NCI-H345 treated with DMSO at 0.1 percent for 48 hours (cell line): ENCODE data around the gene ERGIC1.
"Not testable (repeated sequence)": the region's sequence is repeated elsewhere in the genome, so short reads cannot be mapped to it uniquely, and the experiment has no call there.

Experiments
- DNase-seq: peaks from one replicate; lab custom pipeline; 2025; ENCODE audit not compliant: unreplicated experiment; lab: John Stamatoyannopoulos, UW

The ERGIC1 gene

GRCh38 chr5:172862165-172862801 is 28.2 kb downstream of the ERGIC1 start:
- no peak for DNase-seq

- DNase-seq, result not testable (repeated sequence)
Measured at GRCh38 chr5:172864171-172864570, 30.1 kb downstream of the ERGIC1 start.

GRCh38 chr5:172864747-172865146 is 30.7 kb downstream of the ERGIC1 start:
- DNase-seq, result no peak

GRCh38 chr5:172866378-172866777 is 32.3 kb downstream of the ERGIC1 start:
- no peak for DNase-seq

GRCh38 chr5:172866802-172867748 is 33.0 kb downstream of the ERGIC1 start:
- DNase-seq, result no peak

GRCh38 chr5:172867761-172868435 is 33.8 kb downstream of the ERGIC1 start:
- DNase-seq, result no peak

- no peak for DNase-seq
Measured at GRCh38 chr5:172868436-172868923, 34.4 kb downstream of the ERGIC1 start.

- DNase-seq, result no peak
Measured at GRCh38 chr5:172868924-172869591, 35.0 kb downstream of the ERGIC1 start.

GRCh38 chr5:172869691-172870090 is 35.6 kb downstream of the ERGIC1 start:
- DNase-seq, result no peak

- no peak for DNase-seq
Measured at GRCh38 chr5:172870291-172870714, 36.3 kb downstream of the ERGIC1 start.

- DNase-seq, result no peak
Measured at GRCh38 chr5:172870715-172871461, 36.8 kb downstream of the ERGIC1 start.

- no peak for DNase-seq
Measured at GRCh38 chr5:172871536-172871935, 37.5 kb downstream of the ERGIC1 start.

- no peak for DNase-seq
Measured at GRCh38 chr5:172871982-172872381, 37.9 kb downstream of the ERGIC1 start.

GRCh38 chr5:172872997-172873491 is 39.0 kb downstream of the ERGIC1 start:
- no peak for DNase-seq

GRCh38 chr5:172873513-172873912 is 39.5 kb downstream of the ERGIC1 start:
- DNase-seq, result no peak

GRCh38 chr5:172874647-172875504 is 40.8 kb downstream of the ERGIC1 start:
- DNase-seq, result no peak

- DNase-seq, result no peak
Measured at GRCh38 chr5:172875505-172876279, 41.6 kb downstream of the ERGIC1 start.

- no peak for DNase-seq
Measured at GRCh38 chr5:172876578-172876977, 42.5 kb downstream of the ERGIC1 start.
